ENCODE measurements around the gene MAP3K7.
"Not testable (repeated sequence)": the region's sequence is repeated elsewhere in the genome, so short reads cannot be mapped to it uniquely, and the experiment has no call there.

MAP3K7 gene

GRCh38 chr6:90575267-90575666 lies 11.6 kb downstream of the MAP3K7 start:
- no peak for DNase-seq

DNA sequence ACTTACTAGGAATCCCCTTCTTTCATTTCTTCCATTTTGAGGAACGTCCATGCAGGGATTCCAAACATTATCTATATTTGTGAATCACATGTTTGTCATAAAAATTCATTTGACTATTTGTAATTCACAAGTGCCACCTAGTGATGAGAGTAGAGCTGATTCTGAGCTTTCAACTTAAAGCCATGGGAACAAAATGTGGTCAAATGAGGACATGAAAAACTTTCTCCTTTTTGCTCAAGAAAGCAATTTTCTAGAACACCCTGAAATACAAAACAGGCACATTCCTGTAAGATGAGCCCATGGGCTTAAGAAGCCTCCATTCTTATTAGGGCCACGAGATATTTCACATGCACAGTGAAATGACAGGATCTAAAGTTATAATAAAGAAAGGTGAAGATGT lies 12.3 kb downstream of the MAP3K7 start:
- no peak for DNase-seq

GRCh38 chr6:90573624-90574023 lies 13.2 kb downstream of the MAP3K7 start:
- no peak for DNase-seq

DNA sequence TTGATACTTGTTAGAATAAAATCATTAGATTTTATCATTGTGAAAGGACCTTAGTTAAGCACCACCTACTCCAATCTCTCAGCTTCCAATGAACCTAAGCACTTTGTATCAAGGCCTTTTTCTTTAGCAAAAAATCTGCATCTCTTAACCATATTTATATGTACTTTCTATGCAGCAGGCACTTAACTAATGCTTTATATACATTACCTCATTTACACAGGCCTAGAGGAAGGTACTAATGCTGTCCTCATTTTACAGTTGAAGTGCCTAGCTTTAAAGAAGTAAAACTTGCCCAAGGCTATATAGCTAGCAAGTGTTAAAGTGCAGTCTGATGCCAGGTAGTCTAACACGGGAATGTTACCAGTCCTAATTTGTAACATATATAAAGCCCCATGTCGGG lies 14.0 kb downstream of the MAP3K7 start:
- DNase-seq = no peak

DNA sequence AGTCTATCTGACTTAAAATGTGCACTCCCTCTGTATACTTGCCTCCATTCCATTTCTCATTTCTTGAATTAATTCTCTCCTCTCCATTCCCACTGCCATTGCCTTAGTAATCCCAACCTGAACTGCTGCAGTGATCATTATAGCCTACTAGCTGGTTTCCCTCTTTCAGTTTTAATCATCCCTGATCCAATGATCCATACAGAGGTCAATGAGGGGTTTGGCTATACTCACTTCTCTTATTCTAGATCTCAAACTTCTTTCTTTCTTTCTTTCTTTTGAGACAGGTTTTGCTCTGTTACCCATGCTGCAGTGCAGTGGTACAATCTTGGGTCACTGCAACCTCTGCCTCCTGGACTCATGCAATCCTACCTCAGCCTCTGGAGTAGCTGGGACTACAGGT lies 17.6 kb downstream of the MAP3K7 start:
- DNase-seq = no peak

DNA sequence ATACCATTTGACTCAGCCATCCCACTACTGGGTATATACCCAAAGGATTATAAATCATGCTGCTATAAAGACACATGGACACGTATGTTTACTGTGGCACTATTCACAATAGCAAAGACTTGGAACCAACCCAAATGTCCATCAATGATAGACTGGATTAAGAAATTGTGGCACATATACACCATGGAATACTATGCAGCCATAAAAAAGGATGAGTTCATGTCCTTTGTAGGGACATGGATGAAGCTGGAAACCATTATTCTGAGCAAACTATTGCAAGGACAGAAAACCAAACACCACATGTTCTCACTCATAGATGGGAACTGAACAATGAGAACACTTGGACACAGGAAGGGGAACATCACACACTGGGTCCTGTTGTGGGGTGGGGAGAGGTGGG lies 19.2 kb downstream of the MAP3K7 start:
- not testable (repeated sequence) for DNase-seq

GRCh38 chr6:90562341-90562740 lies 24.5 kb downstream of the MAP3K7 start:
- DNase-seq = not testable (repeated sequence)

GRCh38 chr6:90559931-90560330 lies 26.9 kb downstream of the MAP3K7 start:
- no peak for DNase-seq

- DNase-seq = no peak
Measured at GRCh38 chr6:90557006-90557405, 29.9 kb downstream of the MAP3K7 start.

GRCh38 chr6:90547991-90548390 lies 38.9 kb downstream of the MAP3K7 start:
- DNase-seq = no peak

DNA sequence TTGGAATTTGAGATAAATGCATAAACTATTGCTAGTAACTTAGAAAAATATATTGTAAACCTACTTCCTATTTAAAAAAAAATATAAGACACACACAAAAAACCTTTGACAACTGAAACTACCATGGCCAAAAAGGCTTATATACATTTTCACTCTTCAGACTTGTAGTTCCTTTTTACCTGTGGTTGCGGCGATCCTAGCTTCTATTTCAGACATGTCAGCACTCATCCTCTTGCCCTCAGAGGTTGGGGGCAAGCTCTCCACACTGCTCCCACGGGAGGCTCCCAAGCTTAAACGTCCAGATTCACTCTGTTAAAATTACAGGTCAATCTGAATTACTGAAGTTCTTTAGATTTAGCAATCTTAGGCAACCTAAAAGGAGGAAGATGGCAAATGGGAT lies 39.8 kb downstream of the MAP3K7 start:
- DNase-seq = no peak

- DNase-seq = no peak
Measured at GRCh38 chr6:90545448-90545847, 41.4 kb downstream of the MAP3K7 start.

DNA sequence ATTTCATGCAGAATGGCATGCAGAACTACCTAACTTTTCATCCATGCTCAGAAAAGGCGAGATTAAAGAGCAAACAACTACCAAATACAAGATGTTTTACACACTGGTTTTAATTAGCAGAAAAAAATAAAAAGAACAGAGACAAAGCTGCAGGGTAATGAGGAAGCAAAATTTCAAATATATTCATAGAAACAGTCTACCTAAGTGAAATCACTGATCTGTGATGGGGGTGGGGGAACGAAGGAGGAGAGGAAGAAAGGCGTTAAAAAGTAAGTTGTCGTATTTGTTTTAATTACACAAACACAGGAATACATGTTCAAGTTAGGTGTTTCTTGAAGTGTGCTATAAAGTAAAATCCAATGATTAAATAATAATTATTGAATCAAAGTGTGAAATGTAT lies 42.1 kb downstream of the MAP3K7 start:
- DNase-seq = no peak

DNA sequence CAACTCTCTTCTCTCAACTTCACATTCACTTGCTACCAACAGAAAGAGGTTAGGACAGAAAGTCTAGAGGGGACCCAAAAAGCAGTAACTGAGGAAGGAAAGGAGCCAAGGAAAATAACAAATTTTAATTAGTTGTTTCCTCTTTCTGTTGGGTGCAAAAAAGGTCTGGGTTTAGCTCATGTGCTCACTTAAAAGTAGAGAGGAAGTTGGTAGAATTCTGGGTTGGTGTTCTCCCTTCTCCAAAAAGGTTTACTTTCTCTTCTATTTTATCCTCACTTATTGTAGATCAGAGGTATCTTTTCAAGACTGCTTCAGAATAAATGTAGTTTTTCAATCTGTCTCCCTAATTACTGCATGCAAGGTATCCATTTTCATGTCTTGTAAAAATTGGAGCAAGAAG lies 42.8 kb downstream of the MAP3K7 start:
- DNase-seq = no peak

- DNase-seq = no peak
Measured at GRCh38 chr6:90541221-90541620, 45.7 kb downstream of the MAP3K7 start.

GRCh38 chr6:90538278-90539046 lies 48.4 kb downstream of the MAP3K7 start:
- no peak for DNase-seq

DNA sequence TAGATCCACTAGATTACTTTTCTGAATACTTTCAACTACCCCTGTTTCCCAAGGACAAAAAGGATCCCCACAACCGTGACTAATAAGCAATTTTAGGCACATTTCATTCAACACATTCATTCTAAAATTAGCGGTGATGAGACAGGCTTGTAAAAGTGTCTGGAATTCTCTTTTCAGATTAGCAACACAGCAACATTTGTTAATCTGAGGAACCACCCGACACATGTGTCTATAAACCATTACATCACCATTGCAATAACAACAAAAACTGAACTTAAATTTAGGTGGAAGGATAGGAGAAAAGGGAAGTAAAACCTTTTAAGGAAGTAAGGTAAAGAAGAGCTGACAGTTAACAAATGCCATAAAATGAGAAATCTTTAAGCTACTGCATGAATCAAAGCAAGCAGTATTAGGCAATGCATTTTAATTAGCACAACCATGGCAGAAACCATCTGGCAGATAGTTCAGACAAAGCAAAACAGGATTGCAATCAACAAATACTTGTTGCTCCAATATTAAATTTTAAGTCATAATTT lies 49.1 kb downstream of the MAP3K7 start:
- DNase-seq = no peak

GRCh38 chr6:90537027-90537426 lies 49.8 kb downstream of the MAP3K7 start:
- no peak for DNase-seq

- DNase-seq = no peak
Measured at GRCh38 chr6:90536520-90536919, 50.4 kb downstream of the MAP3K7 start.

- DNase-seq = no peak
Measured at GRCh38 chr6:90534337-90535025, 52.4 kb downstream of the MAP3K7 start.

DNA sequence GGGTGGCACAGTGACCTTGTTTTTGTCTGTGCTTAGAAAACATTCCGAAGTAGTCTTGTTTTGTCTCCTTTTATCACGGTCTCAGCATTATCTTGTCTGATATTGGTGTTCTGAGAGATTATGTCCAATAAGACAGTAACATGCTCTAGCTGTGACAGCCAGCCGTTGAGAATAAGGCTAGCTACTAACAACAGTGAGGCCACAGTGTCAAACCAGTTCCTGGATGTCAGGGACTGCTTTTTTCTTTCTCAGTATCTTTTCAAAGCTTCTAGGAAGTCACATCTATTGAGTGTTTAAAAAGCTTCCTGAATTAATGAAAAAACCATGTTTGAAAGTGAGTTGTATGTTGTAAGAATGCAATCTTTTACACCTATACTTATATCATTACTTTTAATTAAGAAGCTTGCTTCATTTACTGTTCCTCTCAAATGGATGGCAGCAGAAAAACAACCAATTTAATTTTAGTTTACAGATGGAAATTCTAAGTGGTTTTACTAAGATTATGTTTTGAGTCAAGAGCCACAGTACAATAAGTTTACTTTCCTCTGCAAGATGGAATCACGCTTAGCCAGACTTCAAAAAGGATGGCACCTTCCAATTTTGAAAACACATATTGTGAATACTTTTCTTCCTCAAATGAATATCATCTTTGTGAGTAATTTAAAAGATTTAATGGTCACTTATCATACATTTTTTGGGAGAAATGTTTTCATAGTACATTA lies 53.1 kb downstream of the MAP3K7 start:
- no peak for DNase-seq

DNA sequence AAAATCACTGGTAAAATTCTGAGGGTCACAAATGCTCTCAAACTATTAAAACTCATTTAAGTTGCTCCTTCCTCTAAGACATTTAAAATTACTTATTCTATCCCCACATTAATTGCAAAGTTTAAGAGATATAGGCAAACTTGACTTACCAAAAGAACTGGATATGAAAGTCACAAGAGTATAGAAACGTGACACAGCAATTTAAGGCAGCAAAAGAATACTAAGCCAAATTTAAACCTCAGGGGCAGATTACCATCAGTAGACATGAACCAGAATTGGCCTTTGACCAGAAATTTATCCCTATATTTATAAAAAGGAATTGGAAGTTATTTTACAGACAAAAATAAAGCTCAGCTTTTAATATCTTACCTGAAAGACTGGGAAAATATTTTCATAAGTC lies 56.0 kb downstream of the MAP3K7 start:
- no peak for DNase-seq

- DNase-seq = no peak
Measured at GRCh38 chr6:90525421-90525820, 61.5 kb downstream of the MAP3K7 start.

Data from GOT3 (cell line).